HEK293T (cell line): ENCODE measurements around the gene PHACTR2.

ENCODE experiments used
- CTCF ChIA-PET: fragments of 350-600 bp; formaldehyde crosslinking; extraction: SDS; loops from one replicate; lab custom pipeline; 2021; ENCODE audit warnings: antibody characterized with exemption, inconsistent platforms; lab: Yijun Ruan, JAX
- POLR2A ChIA-PET: fragments of 350-600 bp; formaldehyde crosslinking; extraction: SDS; loops from one replicate; lab custom pipeline; 2020; ENCODE audit warnings: antibody characterized with exemption, inconsistent platforms; lab: Yijun Ruan, JAX
- DNase-seq: peaks from one replicate; pipeline ENCODE4 v3.0.0; 2012; ENCODE audit warnings: mixed read lengths; ENCODE audit errors: extremely low spot score
- ARNT ChIP-seq: fragments of 450-650 bp; IDR thresholded peaks from 2 replicates; pipeline ENCODE4 v1.6.1; 2017; ENCODE audit warnings: mild to moderate bottlenecking
- BHLHE40 ChIP-seq: fragments of 450-650 bp; IDR thresholded peaks from 2 replicates; pipeline ENCODE4 v1.6.1; 2016; ENCODE audit warnings: mild to moderate bottlenecking, moderate library complexity, borderline replicate concordance
- CTBP1 ChIP-seq: fragments of 450-650 bp; IDR thresholded peaks from 2 replicates; pipeline ENCODE4 v1.6.1; 2016; ENCODE audit warnings: borderline replicate concordance
- ELF4 ChIP-seq: fragments of 450-650 bp; IDR thresholded peaks from 2 replicates; pipeline ENCODE4 v1.6.1; 2017; ENCODE audit warnings: antibody characterized with exemption
- FOXA1 ChIP-seq: fragments of 450-650 bp; IDR thresholded peaks from 2 replicates; pipeline ENCODE4 v1.6.1; 2016; ENCODE audit warnings: mild to moderate bottlenecking
- FOXK2 ChIP-seq: fragments of 450-650 bp; IDR thresholded peaks from 2 replicates; pipeline ENCODE4 v1.6.1; 2016; ENCODE audit warnings: mild to moderate bottlenecking
- FOXM1 ChIP-seq: fragments of 450-650 bp; IDR thresholded peaks from 2 replicates; pipeline ENCODE4 v1.6.1; 2017; ENCODE audit warnings: mild to moderate bottlenecking, borderline replicate concordance
- HDGF ChIP-seq: fragments of 450-650 bp; IDR thresholded peaks from 2 replicates; pipeline ENCODE4 v1.6.1; 2017; ENCODE audit warnings: antibody characterized with exemption, borderline replicate concordance
- L3MBTL2 ChIP-seq: fragments of 450-650 bp; conservative IDR thresholded peaks from 2 replicates; pipeline ENCODE4 v1.6.1; 2016; ENCODE audit warnings: mild to moderate bottlenecking
- LEF1 ChIP-seq: fragments of 450-650 bp; IDR thresholded peaks from 2 replicates; pipeline ENCODE4 v1.6.1; 2017; ENCODE audit warnings: mild to moderate bottlenecking, borderline replicate concordance
- NFRKB ChIP-seq: fragments of 450-650 bp; IDR thresholded peaks from 2 replicates; pipeline ENCODE4 v1.6.1; 2016; ENCODE audit warnings: mild to moderate bottlenecking, moderate library complexity
- SP1 ChIP-seq: fragments of 450-650 bp; IDR thresholded peaks from 2 replicates; pipeline ENCODE4 v1.6.1; 2017
- SUZ12 ChIP-seq: fragments of 450-650 bp; IDR thresholded peaks from 2 replicates; pipeline ENCODE4 v1.6.1; 2016; ENCODE audit warnings: mild to moderate bottlenecking
- TARDBP ChIP-seq: fragments of 450-650 bp; IDR thresholded peaks from 2 replicates; pipeline ENCODE4 v1.6.1; 2016
- ZNF384 ChIP-seq: fragments of 450-650 bp; IDR thresholded peaks from 2 replicates; pipeline ENCODE4 v1.6.1; 2016
- TF ChIP-seq, protein P1 (sequence below): fragments of 450-650 bp; IDR thresholded peaks from 2 replicates; pipeline ENCODE4 v1.6.1; 2016

The PHACTR2 gene

DNA sequence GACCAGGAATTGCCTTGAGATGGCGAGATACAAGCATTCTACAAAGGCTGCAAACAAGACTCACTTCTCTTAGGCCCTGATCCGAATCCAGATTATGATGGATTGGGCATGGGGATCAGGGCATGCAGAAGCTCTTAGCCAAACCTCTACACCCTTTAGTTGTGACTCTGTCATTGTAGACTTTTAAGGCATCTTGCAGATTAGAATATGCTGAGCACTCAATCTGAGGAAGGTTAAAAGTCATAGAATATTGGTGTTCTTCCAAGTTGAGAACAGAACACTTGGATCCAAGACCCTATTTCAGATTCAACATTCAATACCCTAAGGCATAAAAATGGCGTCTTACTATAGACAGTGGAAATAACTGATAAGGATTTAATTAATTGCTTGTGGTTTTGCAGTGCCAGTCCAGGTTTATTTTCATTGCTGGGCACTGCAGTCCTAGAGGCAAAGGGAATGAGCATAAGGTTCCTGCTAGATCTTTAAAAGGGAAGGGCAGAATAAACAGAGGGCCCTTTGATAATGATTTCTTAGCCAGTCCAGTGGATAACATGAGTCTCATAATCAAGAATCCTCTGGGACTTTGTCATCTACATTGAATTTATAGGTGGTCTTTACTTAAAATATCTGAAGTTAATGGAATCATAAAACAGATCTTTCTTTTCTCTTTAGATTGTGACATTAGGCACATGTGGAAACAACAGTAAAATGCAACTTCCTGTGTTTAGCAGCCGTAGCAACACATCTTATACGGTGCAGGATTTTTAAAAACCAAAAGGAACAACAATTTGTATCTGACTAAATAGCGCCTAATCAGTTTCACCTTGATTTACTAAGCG is 17.6 kb downstream of the PHACTR2 start:
- TF ChIP-seq ELF4 (no peak), L3MBTL2 (no peak), TARDBP (no peak), ARNT (no peak), CTBP1 (no peak), SP1 (no peak), LEF1 (no peak), NFRKB (no peak), FOXM1 (no peak), ZNF384 (no peak), HDGF (no peak), SUZ12 (no peak), BHLHE40 (no peak)
- TF ChIP-seq, protein P1, sequence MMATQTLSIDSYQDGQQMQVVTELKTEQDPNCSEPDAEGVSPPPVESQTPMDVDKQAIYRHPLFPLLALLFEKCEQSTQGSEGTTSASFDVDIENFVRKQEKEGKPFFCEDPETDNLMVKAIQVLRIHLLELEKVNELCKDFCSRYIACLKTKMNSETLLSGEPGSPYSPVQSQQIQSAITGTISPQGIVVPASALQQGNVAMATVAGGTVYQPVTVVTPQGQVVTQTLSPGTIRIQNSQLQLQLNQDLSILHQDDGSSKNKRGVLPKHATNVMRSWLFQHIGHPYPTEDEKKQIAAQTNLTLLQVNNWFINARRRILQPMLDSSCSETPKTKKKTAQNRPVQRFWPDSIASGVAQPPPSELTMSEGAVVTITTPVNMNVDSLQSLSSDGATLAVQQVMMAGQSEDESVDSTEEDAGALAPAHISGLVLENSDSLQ = no peak
- POLR2A ChIA-PET = no interaction called here
- CTCF ChIA-PET = no interaction called here
- DNase-seq = no peak

DNA sequence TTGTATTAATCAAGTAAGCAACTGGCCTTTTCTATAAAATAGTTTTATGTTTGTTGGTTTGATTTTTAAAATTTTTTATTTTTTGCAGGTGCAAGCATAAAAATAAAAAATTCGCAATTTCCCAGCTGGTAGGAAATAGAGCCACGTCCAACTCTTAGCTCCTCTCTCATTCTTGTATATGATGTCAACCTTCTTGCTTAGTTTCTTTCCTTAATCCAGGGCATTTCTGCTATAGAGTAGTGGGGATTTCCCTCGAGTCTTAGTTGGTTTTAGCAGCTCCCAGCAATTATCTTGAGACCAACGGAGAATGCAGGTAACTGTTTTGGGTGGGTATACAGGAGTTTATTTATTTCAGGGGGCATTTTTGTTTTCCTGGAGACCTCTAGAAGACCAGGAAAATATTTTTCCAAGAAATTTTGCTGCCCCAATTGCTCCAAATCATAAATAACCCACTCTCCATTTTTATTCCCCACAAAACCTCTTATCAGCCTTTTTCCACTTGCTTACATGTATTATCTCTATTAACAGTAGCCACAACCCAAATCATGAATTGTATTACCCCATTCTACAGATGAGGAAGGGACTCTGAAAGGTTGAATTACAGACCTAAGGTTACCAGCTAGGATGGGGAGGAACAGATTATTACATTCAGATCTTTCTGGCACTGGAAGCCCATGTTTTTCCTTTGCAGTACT is 18.4 kb downstream of the PHACTR2 start:
- ChIA-PET POLR2A (no interaction called here), CTCF (no interaction called here)
- TF ChIP-seq FOXA1 (no peak), CTBP1 (no peak), ELF4 (no peak), ARNT (no peak), LEF1 (no peak), TARDBP (no peak), NFRKB (no peak)
- no peak for DNase-seq

DNA sequence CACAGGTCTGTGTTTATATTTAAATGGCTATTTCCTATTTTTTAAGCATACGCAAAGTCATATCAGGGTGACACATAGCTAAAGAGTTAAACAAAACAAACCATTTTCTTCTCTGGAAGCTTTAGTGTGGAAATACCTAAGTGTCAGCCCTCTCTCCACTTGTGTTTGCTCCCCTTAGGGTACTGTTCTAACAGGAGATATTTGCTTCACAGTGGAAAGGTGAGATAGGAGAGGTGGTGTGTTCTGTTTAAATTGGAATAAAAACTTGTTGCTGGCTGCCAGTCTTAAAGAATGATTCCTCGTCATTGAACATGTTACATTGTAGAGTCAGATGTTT is 18.9 kb downstream of the PHACTR2 start:
- ChIA-PET CTCF (interaction anchor here (0.9 kb wide), 1 partner anchor 10 kb away, joined by 4 read pairs; no protein-coding TSS in a partner anchor), POLR2A (no interaction called here)

DNA sequence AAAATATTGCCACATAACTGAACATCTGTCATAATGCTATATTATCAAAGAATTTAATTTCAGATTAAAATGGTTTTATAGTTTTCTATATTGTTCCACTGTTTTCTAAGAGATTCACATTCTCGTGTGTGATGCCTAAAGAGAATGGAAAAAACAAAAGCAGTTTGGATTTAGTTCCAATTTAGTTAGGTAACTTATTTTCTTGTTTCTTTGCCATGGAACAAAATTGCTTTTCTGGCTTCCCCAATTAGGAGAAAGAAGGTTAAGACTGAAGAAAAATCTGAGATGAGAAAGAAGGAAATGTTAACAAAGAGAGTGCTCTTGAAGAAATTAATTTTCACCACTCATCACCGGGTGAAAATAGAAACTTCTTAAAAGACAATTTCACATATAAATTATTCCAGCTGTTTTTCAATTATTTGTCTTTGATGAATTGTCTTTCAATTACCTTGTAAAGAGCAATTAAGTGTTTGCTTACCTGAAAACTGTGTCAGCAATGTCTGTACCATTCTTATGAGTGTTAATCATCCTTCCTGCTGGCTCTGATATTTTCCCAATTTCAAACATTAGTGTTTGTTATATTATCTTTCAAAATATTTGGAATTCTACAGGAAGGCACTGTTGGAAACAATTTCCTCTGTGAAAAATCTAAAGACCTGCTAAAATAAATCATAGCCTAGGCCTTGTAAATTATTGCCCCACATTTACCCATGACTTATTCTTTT is 19.5 kb downstream of the PHACTR2 start:
- ChIA-PET POLR2A (no interaction called here), CTCF (interaction anchor here (0.9 kb wide), 1 partner anchor 11 kb away, joined by 4 read pairs; no protein-coding TSS in a partner anchor)
- no peak for DNase-seq
- TF ChIP-seq LEF1 (no peak), BHLHE40 (no peak), CTBP1 (no peak)
- TF ChIP-seq, protein P1 = no peak

More for the DNA sequence above, 18.9 kb downstream of the PHACTR2 start:
- no peak for TF ChIP-seq HDGF
- TF ChIP-seq ELF4 = no peak
- TF ChIP-seq FOXA1 = no peak
- TF ChIP-seq, protein P1 = no peak
- DNase-seq = no peak

DNA sequence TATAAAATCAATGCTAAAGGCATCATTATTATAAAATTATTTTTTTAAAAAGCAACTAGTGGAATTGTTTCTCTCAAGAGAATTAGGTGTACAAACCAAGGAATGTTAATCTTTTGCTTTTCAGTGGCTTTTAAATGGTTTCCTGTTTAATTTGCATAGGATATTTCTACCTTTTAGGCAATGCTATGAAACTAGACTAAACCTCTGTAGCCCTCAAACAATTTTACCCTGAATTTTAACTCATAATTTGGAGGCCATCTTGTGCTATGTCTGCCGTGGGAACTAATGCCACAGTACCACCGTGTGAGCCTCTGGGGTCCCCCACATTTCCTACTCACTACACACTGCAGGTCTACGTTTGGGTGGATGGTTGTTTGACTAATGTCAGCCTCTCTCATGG is 20.6 kb downstream of the PHACTR2 start:
- ChIA-PET CTCF (no interaction called here), POLR2A (no interaction called here)
- TF ChIP-seq FOXM1 (no peak), NFRKB (no peak), ELF4 (no peak), LEF1 (no peak), SP1 (no peak), SUZ12 (no peak), ARNT (no peak), L3MBTL2 (no peak), BHLHE40 (no peak), FOXK2 (no peak), TARDBP (no peak), ZNF384 (no peak), FOXA1 (no peak), CTBP1 (no peak), HDGF (no peak)
- TF ChIP-seq, protein P1 = no peak
- no peak for DNase-seq
